Measurements from ENCODE around the gene RER1.

Gene RER1, protein sequence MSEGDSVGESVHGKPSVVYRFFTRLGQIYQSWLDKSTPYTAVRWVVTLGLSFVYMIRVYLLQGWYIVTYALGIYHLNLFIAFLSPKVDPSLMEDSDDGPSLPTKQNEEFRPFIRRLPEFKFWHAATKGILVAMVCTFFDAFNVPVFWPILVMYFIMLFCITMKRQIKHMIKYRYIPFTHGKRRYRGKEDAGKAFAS

DNA sequence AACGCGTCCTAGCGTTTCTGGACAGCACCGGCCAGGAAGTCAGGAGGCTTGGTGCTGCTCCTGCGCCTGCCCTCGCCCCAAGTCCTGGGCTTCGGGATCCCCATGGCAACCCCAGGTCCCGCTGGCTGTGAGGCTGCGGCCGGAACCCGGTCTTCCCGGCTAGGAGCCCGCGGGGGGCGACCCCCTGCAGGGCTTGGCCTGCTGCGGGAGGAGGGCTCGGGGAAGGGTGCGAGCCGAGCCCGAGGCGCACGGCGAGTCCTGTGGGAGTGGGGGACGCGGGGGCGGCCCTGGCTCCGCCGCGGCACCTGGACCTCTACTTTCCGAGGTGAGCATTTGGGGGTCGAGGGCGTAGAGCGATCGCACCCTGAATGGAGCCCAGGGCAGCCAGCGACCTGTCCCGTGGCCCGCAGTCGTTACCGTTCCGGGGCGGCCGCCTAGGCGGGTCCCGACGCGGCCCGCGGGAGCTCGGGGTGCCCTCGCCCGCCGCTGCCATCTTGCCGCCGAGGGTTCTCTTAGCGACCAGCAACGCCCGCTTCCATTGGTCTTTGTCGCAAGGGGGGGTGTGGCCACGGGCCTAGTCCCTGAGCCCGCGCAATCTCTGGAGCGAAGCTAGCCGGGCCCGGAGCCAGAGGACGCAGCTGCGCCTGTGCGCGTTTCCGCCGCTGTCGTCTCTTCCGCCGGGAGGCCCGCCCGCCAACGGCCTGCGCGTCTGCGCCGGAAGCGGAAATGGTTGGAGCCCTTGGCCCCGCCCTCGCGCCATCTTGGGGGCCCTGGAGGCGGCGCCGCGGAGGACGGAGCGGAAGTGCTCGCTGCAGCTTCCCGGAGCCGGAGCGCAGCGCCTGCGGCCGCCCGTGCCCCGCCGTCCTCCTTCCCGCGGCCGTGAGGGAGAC is at the start of gene RER1, which contains the start of gene MORN1:
Gene RER1, plus strand, starts transcription at position 801 of the 890 bp plus-strand sequence. CDS start 3,950 bp downstream, outside the sequence.
Gene MORN1, minus strand, starts transcription at position 514 of the 890 bp plus-strand sequence. Its CDS starts 21 bp downstream, at position 493.
- peak; percentile 97 for DNase-seq (ENCODE audit: low read depth)

DNA sequence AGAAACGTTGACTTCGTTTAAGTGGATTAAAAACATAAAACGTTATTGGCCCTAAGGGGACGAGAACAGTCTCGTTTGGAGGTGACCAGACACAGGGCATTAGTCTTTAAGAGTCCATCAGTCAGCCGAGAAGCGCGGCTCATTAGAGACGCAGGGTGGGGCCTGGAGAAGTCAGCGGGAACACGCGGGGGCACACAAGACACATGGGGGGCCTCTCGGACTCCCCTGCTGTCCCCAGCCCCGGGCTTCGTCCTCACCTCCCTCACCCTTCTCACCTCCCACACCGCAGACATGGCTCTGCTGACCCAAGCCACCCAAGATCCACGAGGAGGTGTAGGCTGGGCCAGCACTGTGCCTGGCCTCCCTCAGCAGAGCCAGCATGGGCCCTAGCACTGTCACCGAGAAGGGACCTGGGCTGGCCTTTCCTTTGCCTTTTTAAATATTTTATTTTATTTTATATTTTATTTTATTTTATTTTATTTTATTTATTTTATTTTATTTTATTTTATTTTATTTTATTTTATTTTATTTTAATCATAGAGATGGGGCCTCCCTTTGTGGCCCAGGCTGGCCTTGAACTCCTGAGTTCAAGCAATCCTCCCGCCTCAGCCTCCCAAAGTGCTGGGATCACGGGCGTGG is 49.1 kb upstream of the RER1 start:
- DNase-seq (ENCODE audit: low read depth) = no peak

DNA sequence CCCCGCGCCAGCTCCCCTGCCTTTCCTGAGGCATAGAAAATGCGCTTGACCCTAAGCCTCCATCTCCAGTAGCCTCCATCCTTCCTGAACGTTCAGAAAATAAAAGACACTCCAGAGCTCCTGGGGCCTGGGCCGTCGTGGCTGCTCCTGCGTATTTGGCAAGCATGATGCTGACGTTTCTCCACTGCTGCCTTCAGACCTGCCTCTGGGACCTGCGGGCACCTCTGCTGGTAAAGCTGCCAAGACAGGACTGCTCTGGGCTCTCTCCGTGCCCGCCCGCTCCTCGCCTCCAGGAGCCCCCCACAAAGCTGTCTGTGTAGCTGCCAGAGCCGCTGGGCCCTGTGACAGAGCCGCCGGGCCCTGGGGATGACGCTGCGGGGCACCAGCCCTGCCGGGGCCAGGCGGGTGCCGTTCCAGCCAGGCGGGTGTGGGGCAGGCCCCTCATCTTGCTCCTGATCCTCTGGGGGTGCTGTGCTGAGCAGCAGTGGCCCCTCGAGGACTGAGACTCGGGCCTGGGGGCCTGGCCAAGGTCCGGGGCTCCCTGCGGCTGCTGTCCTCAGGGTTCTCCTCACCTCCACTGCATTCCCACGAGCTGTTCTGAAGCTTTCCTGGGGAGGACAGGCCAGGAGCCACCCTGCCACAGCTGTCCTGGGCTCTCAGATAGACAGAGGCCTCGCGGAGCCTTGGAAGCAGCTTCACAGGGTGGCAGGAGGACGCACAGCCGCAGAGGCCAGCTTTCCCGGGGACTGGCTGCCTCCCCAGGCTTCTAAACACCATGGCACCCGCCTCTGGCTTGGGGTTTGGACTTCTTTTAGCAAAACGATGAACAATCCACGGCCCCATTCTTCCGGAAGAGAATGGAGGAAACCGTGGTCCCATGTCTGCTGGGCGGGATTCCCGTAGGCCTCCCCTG is 48.4 kb upstream of the RER1 start:
- no peak for DNase-seq (ENCODE audit: low read depth)

DNA sequence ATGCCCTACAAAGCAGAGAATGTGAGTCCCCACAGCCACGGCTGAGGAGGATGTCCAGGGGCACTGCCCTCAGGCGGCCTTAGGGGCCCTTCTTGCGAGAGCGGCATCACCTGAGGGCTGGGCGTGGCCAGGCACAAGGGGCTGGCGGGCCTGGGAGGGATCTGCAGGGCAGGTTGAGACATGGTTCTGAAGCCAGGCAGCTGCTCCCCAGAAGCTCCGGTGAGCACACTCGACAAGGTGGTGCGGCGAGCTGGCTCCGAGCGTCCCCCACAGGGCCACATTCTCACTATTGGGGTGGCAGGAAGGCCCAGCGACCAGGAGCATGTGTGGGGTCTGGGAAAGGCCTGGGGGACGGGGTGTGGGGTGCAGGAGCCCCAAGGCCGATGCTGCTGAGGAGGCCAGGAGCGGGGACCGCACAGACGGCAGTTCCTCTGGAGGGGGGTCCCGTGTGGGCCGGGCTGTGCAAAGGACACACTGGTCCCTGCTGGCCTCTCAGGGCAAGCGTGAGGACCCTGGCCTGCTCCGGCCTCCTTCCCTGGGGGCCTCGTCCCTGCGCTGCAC is 47.4 kb upstream of the RER1 start:
- no peak for DNase-seq (ENCODE audit: low read depth)

DNA sequence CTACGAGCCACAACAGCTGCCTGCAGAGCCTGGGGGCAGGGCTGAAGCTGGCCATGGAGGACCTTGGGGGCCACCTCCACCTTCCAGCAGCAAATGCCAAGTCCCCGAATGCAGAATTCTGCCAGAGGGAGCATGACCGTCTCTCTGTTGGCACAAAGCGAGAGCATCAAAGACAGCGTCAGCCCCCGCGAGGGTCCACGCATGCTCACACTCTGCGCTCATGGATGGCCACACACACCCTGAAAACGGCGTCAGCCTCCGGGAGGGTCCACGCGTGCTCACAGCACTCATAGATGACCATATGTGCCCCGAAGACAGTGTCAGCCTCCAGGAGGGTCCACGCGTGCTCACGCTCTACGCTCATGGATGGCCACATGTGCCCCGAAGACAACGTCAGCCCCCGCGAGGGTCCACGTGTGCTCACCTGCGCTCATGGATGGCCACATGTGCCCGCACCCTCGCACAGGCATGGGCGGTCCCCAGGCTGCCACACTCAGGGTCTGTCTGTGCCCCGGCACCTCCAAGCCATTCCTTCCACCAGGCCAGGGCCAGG is 46.8 kb upstream of the RER1 start:
- no peak for DNase-seq (ENCODE audit: low read depth)

DNA sequence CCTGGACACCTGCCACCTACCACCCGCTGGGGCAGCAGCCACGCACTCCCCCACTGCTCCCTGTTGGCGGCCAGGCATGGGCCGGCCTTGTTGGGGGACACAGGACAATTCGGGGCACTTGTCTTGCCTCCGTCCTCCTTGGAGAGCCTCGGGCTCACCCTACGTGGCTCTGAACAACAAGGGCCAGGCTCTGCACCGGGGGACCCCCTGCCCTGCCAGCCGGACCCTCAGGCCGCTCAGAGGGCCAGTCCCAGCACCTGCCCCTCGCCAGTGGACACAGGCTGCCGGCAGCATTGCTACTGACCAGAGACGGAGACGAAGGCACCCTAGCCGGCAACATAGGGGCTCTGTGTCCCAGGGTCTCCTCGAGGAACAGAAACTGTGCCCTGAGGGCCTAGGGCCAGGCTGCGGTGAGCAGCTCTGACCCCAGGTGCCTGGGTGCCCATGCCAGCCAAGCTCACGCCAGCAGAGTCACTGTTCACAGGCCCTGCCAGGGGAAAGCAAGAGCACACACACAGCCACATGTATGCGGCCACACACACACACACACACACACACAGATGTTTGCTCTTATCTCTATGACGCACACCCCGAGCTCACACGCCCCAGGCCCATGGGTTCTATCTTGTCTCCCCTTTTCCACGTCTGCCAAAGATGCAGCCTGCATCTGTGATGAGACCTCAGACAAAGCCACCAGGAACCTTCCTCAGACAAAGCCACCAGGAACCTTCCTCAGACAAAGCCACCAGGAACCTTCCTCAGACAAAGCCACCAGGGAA is 46.2 kb upstream of the RER1 start:
- DNase-seq (ENCODE audit: low read depth) = no peak

DNA sequence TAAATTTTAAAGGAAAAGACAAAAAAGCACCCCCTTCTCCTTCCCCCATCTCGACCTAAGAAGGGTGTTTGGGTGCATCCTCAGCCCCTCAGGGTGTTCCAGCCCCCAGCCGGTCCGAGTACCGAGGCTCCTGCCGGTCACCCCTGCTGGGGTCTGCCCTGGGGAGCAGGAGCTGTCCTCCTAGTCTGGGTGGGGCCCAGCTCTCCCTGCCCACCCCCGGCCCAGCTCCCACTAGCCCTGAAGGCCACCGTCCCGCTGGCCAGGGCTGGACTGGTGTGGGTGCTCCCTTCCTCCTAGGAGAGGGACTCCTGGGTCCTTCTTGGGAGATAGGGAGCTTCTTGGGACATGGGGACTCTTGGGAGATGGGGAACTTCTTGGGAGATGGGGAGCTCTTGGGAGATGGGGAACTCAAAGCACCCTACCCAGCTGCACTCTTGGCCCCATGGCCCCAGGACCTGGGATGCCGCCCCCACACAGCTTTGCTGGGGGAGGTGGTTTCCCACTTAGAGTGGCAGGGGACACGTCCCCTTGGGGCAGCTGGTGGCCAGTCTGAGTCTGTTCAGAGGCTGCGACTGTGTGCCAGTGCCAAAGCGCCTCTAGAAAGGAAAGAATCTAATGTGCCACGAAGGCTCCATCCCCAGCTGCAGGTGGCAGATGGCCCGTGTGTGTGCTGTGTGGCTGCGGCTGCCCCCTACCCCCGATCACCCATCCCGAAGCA is 44.8 kb upstream of the RER1 start:
- DNase-seq (ENCODE audit: low read depth) = no peak

DNA sequence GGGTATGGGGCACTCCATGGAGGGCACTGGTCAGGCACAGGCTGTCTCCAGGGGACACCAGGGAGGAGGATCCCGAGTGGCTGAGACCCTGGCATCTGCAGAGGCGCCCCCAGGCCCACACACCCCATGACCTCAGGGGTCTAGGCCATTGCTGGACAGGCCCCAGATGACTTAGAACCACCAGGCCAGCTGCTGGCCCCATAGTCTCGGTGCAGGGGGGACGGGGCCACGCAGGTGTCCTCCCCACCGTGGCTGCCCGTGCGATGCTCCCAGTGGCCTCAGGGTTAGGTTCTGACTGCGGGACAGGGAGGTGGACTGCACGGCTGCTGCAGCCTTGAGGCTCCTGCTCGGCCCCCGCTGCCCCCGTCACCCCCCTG is 44.2 kb upstream of the RER1 start:
- no peak for DNase-seq (ENCODE audit: low read depth)

DNA sequence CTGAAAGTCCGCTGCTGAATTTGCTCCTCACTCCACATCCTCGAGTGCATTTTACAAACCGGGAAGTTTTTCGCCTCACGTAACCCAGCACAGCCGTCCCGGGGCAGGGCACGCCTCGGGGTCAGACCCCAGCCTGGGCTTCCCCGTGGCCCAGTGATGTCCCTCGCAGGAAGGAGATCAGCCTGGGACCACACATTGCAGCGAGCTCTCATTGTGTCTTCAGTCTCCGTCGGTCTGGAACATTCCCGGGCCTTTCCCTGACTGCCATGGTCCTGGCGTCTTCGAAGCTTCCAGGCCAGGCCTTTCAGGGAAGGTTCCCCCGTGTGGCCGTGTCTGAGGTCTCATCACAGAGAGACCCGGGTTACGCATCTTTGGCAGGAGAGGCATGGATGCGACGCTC is 43.7 kb upstream of the RER1 start:
- no peak for DNase-seq (ENCODE audit: low read depth)

DNA sequence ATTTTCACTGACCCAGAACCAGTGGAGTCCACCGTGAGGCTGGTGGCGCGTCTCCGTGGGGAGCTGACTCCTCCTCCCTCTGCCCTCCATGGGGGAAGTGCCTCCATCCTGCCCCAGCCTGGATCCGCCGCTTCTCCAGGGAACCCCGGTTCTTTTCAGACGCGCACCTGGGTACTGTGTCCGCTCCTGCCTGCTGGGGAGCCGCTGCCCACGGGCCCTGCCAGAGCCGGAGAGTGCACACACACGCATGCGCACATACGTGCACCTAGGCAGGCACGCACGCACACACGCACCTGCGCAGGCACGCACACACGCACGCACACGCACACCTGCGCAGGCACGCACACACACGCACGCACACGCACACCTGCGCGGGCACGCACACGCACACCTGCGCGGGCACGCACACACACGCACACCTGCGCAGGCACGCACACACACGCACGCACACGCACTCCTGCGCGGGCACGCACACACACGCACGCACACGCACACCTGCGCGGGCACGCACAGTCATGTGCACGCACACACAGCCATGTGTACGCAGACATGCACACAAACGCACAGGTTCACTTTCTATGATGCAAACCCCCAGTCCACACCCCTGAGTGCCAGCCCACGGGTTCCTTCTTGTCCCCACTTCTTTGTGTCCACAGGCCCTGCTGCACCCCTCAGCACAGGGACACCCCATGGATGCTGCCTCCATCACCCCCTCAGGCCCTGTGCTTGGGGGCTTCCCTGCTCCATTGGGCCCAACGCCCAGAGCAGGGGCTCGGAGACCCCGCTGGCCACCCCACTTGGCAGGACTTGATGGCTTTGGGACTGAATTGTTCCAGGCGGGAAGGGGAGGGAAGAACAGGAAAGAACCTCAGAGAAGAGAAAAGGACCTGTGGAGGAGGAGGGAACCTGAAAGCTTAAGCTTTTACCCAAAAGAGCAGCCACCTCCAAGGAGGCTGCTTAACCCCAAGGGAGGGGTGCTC is 43.0 kb upstream of the RER1 start:
- DNase-seq (ENCODE audit: low read depth) = no peak

DNA sequence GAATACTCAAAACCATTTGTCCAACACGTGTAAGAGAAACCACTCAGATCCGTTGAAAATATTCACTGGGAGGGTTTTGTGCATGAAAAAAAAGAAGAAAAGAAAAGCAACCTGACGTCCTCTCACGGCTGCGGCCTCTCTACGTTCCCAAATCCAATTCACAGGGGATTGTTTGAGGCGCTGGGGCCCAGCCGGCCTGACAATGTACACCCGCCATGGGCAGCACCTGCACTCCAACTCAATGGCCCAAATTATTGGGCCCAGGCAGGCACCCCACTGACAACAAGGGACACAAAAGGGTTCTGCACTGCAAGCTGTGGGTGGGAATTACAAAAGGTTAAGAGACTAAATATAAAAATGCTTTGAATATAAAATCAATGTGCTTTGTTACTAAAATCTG is 41.8 kb upstream of the RER1 start:
- no peak for DNase-seq (ENCODE audit: low read depth)

DNA sequence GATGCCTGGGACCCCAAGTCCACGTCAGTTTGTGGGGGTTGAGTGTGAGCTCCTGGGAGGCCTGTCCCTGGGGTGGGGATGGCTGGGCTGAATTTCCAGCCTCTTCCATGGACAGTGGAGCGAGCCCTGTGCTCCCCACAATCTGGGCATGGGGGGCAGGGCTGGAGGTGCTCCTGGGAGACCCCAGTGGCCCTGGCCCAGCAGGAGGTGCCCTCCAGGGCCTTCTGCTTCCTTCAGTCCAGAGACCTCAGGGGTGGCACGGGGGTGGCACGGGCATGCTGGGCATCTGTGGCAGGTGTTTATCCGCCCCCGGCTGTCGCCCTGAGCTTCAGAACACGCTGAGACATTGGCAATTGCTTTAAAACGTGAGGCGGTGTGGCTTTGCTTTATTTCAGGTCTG is 41.1 kb upstream of the RER1 start:
- DNase-seq (ENCODE audit: low read depth) = no peak

DNA sequence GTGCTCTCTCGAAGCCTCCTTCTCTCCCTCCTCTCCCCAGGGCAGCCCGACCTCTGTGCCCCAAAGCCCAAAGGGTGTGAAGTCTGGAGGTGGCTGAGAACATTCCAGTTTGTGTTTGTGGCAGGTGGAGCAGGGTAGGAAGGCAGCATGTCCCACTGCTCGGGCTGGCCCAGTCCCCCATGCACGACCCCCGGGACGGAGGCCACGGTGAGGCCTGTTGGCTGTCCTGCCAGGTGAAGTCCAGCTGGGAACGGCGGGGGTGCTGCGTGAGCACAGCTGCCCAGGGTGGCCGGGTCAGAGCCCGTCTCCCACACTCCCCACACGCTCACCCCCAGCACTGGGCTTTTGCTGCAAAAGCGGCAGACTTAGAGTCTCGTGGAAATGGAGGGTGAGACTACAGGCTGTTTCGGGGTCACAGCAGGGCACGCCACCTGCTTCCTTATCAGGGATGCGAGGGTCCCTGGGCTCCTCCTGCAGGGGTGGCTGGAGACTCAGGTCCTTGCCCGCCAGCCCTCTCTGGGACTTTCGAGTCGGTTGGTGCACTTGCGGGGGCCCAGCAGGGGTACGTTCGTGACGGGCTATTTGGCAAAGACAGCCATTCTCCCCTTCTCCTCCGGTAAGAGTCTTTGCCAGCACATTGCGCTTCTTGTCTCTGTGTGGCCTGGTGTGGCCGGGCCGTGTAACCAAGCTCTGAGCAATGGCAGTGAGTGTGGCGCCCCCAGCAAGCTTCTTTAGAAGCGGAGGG is 40.6 kb upstream of the RER1 start:
- DNase-seq (ENCODE audit: low read depth) = no peak

DNA sequence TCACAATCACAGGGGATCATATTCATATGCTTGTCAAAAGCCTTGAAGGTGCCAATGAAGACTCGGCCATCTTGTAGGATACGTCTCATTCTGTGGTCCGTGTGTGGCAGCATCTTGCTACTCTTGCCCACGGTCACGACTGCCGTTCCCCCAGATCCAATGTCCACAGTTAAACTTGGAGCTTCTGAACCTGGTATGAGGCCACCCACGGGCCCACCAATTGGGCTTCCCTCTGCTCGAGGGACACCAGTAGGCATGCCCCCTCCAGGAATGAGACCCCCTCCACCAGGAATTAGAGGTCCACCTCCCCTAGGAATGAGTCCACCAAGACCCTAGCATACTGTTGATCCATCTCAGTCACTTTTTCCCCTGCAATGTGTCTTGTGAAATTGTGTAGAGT is 39.9 kb upstream of the RER1 start:
- DNase-seq (ENCODE audit: low read depth) = no peak

DNA sequence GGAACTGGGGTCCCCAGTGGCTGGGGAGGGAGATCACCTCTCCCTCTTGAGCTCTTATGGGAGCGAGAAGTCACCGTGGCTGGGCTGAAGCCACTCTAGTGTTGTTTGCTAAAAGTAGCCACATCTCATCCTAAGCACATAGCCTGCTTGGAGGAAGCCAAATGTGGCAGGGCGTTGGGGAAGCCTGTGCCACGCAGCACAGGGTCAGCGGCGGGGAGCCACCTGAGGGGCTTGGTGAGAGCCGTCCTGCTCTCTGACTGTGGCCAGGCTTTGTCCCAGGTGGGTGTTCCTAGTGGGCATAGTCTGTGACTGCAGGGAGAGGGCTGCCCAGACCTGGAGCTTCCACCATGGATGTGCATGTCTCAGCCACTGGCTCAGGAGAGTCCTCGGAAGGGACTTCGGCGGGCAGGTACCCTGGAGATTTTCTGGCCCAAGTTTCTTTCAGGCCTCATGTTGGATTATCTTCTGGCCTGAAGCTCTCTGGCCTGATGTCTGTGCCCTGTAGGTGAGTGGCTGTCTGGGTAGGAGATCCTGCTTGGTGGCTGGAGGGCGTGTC is 39.2 kb upstream of the RER1 start:
- no peak for DNase-seq (ENCODE audit: low read depth)

DNA sequence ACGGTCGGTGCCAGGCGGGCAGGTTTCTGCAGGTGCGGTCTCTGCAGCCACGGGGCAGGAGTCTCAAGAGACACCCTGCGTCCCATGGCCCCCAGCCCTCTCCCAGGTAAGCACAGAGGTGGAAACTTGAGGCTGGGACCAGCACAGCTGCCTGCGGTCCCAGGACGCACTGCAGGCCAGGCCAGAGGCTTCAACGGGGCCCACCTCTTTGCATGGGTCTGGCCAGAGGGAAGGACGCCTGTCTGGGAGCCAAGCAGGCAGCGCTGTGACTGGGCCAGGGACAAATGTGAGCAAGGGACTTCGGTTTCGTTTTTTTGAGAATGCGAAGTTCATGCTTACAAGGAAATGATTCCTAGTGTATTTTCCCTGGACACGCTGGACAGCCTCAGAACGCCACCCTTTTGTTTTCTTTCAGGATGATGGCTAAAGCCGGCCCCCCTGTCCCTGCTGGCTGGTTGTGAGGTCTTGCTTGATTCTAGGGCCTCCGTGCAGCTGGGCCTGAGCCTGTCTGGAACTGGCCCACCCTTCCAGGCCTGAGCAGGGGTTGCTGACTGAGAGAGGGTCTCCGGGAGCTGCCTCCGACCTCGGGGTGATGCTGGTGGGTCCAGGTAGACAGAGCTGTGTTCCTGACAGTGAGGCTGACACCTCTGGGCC is 38.6 kb upstream of the RER1 start:
- DNase-seq (ENCODE audit: low read depth) = no peak

All from GM04504 (cell line).